Stimulated activated memory B cell treated with anti-CD40 and anti-IgM and Interleukin-4, amounts not matched to agents 10 μg/mL and 1 μg/mL and 100 μg/mL, for 72 hours (primary cell): ENCODE measurements around the gene DNAAF5.
A peak's percentile ranks its signal among the peaks of the same experiment; 100 is the strongest.

ENCODE experiments used
- ATAC-seq: fragments of 150-1000 bp; cut with Tn5 transposase; 2 replicates; pipeline ENCODE4 v1.10.0; 2021
- H3K27ac Mint-ChIP-seq: one replicate; pipeline ENCODE4 v1.8.0; 2022; ENCODE audit warnings: mild to moderate bottlenecking, mixed read lengths
- H3K27me3 Mint-ChIP-seq: one replicate; pipeline ENCODE4 v1.8.0; 2022; ENCODE audit warnings: mixed read lengths
- H3K36me3 Mint-ChIP-seq: one replicate; pipeline ENCODE4 v1.8.0; 2022; ENCODE audit warnings: mixed read lengths
- H3K4me1 Mint-ChIP-seq: one replicate; pipeline ENCODE4 v1.8.0; 2022; ENCODE audit warnings: mixed read lengths
- H3K4me3 Mint-ChIP-seq: one replicate; pipeline ENCODE4 v1.8.0; 2022; ENCODE audit warnings: mild to moderate bottlenecking, moderate library complexity, mixed read lengths
- H3K9me3 Mint-ChIP-seq: one replicate; pipeline ENCODE4 v1.8.0; 2022; ENCODE audit warnings: mixed read lengths

DNAAF5 gene

GRCh38 chr7:825386-825785 lies 98.9 kb downstream of the DNAAF5 start:
- H3K9me3 Mint-ChIP-seq, result no peaks in the 10 kb centered on the region
- H3K36me3 Mint-ChIP-seq, result peaks cover 29% of the 10 kb centered on the region
- H3K4me1 Mint-ChIP-seq, result peaks cover 63% of the 10 kb centered on the region
- H3K4me3 Mint-ChIP-seq, result no peak overlapping the region
- ATAC-seq, result no peak
- no peak overlapping the region for H3K27ac Mint-ChIP-seq
- H3K27me3 Mint-ChIP-seq, result no peaks in the 10 kb centered on the region

- H3K36me3 Mint-ChIP-seq, result peaks cover 33% of the 10 kb centered on the region
- peaks cover 63% of the 10 kb centered on the region for H3K4me1 Mint-ChIP-seq
- H3K9me3 Mint-ChIP-seq, result no peaks in the 10 kb centered on the region
- no peaks in the 10 kb centered on the region for H3K27me3 Mint-ChIP-seq
- ATAC-seq, result no peak
- H3K27ac Mint-ChIP-seq, result no peak overlapping the region
- H3K4me3 Mint-ChIP-seq, result no peak overlapping the region
These were observed 99.9 kb downstream of the DNAAF5 start for GRCh38 chr7:826230-826917.

GRCh38 chr7:828793-829561 lies 102.5 kb downstream of the DNAAF5 start:
- Mint-ChIP-seq H3K27ac (peak overlapping the region; percentile 94), H3K27me3 (no peaks in the 10 kb centered on the region), H3K4me1 (peaks cover 61% of the 10 kb centered on the region), H3K36me3 (peaks cover 26% of the 10 kb centered on the region), H3K4me3 (no peak overlapping the region), H3K9me3 (no peaks in the 10 kb centered on the region)
- no peak for ATAC-seq

- ATAC-seq, result no peak
- peaks cover 26% of the 10 kb centered on the region for H3K36me3 Mint-ChIP-seq
- no peak overlapping the region for H3K4me3 Mint-ChIP-seq
- H3K27ac Mint-ChIP-seq, result peak overlapping the region; percentile 94
- no peaks in the 10 kb centered on the region for H3K9me3 Mint-ChIP-seq
- H3K4me1 Mint-ChIP-seq, result peaks cover 61% of the 10 kb centered on the region
- H3K27me3 Mint-ChIP-seq, result no peaks in the 10 kb centered on the region
These were observed 103.6 kb downstream of the DNAAF5 start for GRCh38 chr7:830069-830468.

- peaks cover 68% of the 10 kb centered on the region for H3K4me1 Mint-ChIP-seq
- no peaks in the 10 kb centered on the region for H3K9me3 Mint-ChIP-seq
- H3K27ac Mint-ChIP-seq, result peak overlapping the region; percentile 94
These were observed 105.2 kb downstream of the DNAAF5 start for GRCh38 chr7:831596-832166.

GRCh38 chr7:832167-832967 lies 105.9 kb downstream of the DNAAF5 start, which contains the start of gene SUN1:
SUN1 (plus strand) TSS chr7:832476; CDS start chr7:832525, 49 bp downstream.
- peaks cover 70% of the 10 kb centered on the region for H3K4me1 Mint-ChIP-seq
- no peaks in the 10 kb centered on the region for H3K27me3 Mint-ChIP-seq
- peak within 1 kb of the TSS; percentile 94 for H3K27ac Mint-ChIP-seq
- peaks cover 18% of the 10 kb centered on the region for H3K36me3 Mint-ChIP-seq
- H3K4me3 Mint-ChIP-seq, result peak within 1 kb of the TSS; percentile 79
- no peaks in the 10 kb centered on the region for H3K9me3 Mint-ChIP-seq
- peak; percentile 69 for ATAC-seq

More at GRCh38 chr7:831596-832166, 105.2 kb downstream of the DNAAF5 start:
- peak; percentile 83 for ATAC-seq
- H3K36me3 Mint-ChIP-seq, result peaks cover 18% of the 10 kb centered on the region
- peak overlapping the region; percentile 79 for H3K4me3 Mint-ChIP-seq
- H3K27me3 Mint-ChIP-seq, result no peaks in the 10 kb centered on the region

GRCh38 chr7:832968-833424 lies 106.5 kb downstream of the DNAAF5 start:
- Mint-ChIP-seq H3K4me3 (peak overlapping the region; percentile 79), H3K9me3 (no peaks in the 10 kb centered on the region), H3K27ac (peak overlapping the region; percentile 94), H3K36me3 (peaks cover 18% of the 10 kb centered on the region), H3K4me1 (peaks cover 70% of the 10 kb centered on the region), H3K27me3 (no peaks in the 10 kb centered on the region)
- ATAC-seq, result no peak

GRCh38 chr7:833601-834258 lies 107.2 kb downstream of the DNAAF5 start:
- peaks cover 21% of the 10 kb centered on the region for H3K36me3 Mint-ChIP-seq
- no peak for ATAC-seq
- H3K27me3 Mint-ChIP-seq, result no peaks in the 10 kb centered on the region
- peaks cover 68% of the 10 kb centered on the region for H3K4me1 Mint-ChIP-seq
- H3K4me3 Mint-ChIP-seq, result no peak overlapping the region
- no peaks in the 10 kb centered on the region for H3K9me3 Mint-ChIP-seq
- H3K27ac Mint-ChIP-seq, result peak overlapping the region; percentile 46

GRCh38 chr7:834277-834676 lies 107.8 kb downstream of the DNAAF5 start:
- H3K4me3 Mint-ChIP-seq, result no peak overlapping the region
- H3K27ac Mint-ChIP-seq, result peak overlapping the region; percentile 46
- H3K4me1 Mint-ChIP-seq, result peaks cover 64% of the 10 kb centered on the region

GRCh38 chr7:835021-835420 lies 108.5 kb downstream of the DNAAF5 start:
- H3K27ac Mint-ChIP-seq, result peak overlapping the region; percentile 46
- H3K36me3 Mint-ChIP-seq, result peaks cover 33% of the 10 kb centered on the region
- no peaks in the 10 kb centered on the region for H3K9me3 Mint-ChIP-seq
- no peak overlapping the region for H3K4me3 Mint-ChIP-seq
- peaks cover 58% of the 10 kb centered on the region for H3K4me1 Mint-ChIP-seq
- no peak for ATAC-seq
- no peaks in the 10 kb centered on the region for H3K27me3 Mint-ChIP-seq

More at GRCh38 chr7:834277-834676, 107.8 kb downstream of the DNAAF5 start:
- ATAC-seq, result no peak
- Mint-ChIP-seq H3K27me3 (no peaks in the 10 kb centered on the region), H3K36me3 (peaks cover 26% of the 10 kb centered on the region), H3K9me3 (no peaks in the 10 kb centered on the region)

GRCh38 chr7:835485-836401 lies 109.2 kb downstream of the DNAAF5 start:
- H3K4me1 Mint-ChIP-seq, result peaks cover 51% of the 10 kb centered on the region
- peak overlapping the region; percentile 46 for H3K27ac Mint-ChIP-seq
- H3K36me3 Mint-ChIP-seq, result peaks cover 36% of the 10 kb centered on the region
- H3K27me3 Mint-ChIP-seq, result no peaks in the 10 kb centered on the region
- H3K4me3 Mint-ChIP-seq, result peak overlapping the region; percentile 25
- ATAC-seq, result no peak
- no peaks in the 10 kb centered on the region for H3K9me3 Mint-ChIP-seq
